HCT116 (cell line): ENCODE results near the gene KIRREL3.

Experiments used
- CEBPB ChIP-seq: IDR thresholded peaks from 2 replicates; pipeline ENCODE4 v1.6.1; 2012; ENCODE audit warnings: low read depth
- EGR1 ChIP-seq: IDR thresholded peaks from 2 replicates; pipeline ENCODE4 v1.6.1; 2012; ENCODE audit warnings: low read depth
- EZH2phosphoT487 ChIP-seq: fragments of 200-600 bp; IDR thresholded peaks from 2 replicates; pipeline ENCODE4 v1.6.1; 2018; ENCODE audit warnings: antibody characterized with exemption, borderline replicate concordance
- POLR2A ChIP-seq: IDR thresholded peaks from 2 replicates; pipeline ENCODE4 v1.7.0; 2011; ENCODE audit warnings: borderline replicate concordance; ENCODE audit not compliant: insufficient read depth, insufficient read length; ENCODE audit errors: extremely low read depth
- RAD21 ChIP-seq: IDR thresholded peaks from 2 replicates; pipeline ENCODE4 v1.6.1; 2012; ENCODE audit warnings: low read depth, mild to moderate bottlenecking
- SP1 ChIP-seq: IDR thresholded peaks from 2 replicates; pipeline ENCODE4 v1.6.1; 2012; ENCODE audit warnings: low read depth
- YY1 ChIP-seq: IDR thresholded peaks from 2 replicates; pipeline ENCODE4 v1.6.1; 2011; ENCODE audit warnings: low read length, low read depth, moderate library complexity, mild to moderate bottlenecking; ENCODE audit not compliant: insufficient replicate concordance; ENCODE audit errors: extremely low read depth
- TF ChIP-seq, protein P1 (sequence below), 3 experiments: fragments of 200-600 bp in 1 of 3; sonication (generic) in 1 of 3; IDR thresholded peaks in 2 of 3; conservative IDR thresholded peaks in 1 of 3; 2 replicates each; pipeline ENCODE4 v1.5.1; 2012 to 2017; ENCODE audit warnings: low read depth in 2 of 3, low read length in 2 of 3, antibody characterized with exemption in 1 of 3, borderline replicate concordance in 1 of 3, control low read depth in 1 of 3, mild to moderate bottlenecking in 1 of 3, mixed read lengths in 1 of 3, mixed run types in 1 of 3, moderate library complexity in 1 of 3; ENCODE audit not compliant: insufficient read depth in 1 of 3
- TF ChIP-seq, protein P2 (sequence below): IDR thresholded peaks from 2 replicates; pipeline ENCODE4 v1.6.1; 2012
- TF ChIP-seq, protein P3 (sequence below): IDR thresholded peaks from 2 replicates; pipeline ENCODE4 v1.6.1; 2012; ENCODE audit warnings: low read depth

DNA sequence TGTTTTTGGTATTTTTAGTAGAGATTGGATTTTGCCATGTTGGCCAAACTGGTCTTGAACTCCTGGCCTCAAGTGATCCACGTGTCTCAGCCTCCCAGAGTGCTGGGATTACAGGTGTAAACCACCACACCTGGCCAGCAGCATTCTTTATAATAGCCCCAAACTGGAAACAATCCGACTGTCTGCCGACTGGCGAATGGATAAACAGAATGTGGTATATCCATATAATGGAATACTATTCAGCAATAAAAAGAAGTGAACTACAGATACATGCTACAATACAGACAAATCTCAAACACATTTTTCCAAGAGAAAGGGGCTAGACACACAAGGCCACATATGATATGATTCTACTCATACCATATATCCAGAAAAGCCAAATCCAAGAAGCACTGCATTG, 493.8 kb downstream of the KIRREL3 start:
- TF ChIP-seq, protein P1, sequence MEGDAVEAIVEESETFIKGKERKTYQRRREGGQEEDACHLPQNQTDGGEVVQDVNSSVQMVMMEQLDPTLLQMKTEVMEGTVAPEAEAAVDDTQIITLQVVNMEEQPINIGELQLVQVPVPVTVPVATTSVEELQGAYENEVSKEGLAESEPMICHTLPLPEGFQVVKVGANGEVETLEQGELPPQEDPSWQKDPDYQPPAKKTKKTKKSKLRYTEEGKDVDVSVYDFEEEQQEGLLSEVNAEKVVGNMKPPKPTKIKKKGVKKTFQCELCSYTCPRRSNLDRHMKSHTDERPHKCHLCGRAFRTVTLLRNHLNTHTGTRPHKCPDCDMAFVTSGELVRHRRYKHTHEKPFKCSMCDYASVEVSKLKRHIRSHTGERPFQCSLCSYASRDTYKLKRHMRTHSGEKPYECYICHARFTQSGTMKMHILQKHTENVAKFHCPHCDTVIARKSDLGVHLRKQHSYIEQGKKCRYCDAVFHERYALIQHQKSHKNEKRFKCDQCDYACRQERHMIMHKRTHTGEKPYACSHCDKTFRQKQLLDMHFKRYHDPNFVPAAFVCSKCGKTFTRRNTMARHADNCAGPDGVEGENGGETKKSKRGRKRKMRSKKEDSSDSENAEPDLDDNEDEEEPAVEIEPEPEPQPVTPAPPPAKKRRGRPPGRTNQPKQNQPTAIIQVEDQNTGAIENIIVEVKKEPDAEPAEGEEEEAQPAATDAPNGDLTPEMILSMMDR (IDR thresholded peaks at IDR 0.05 in 2 of 3, conservative IDR thresholded peaks at IDR 0.05 in 1 of 3; ENCODE audit: borderline replicate concordance in 1 of 3, insufficient read depth in 1 of 3, low read depth in 2 of 3, low read length in 2 of 3): no peak
- TF ChIP-seq, protein P2, sequence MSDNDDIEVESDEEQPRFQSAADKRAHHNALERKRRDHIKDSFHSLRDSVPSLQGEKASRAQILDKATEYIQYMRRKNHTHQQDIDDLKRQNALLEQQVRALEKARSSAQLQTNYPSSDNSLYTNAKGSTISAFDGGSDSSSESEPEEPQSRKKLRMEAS: no peak
- TF ChIP-seq EZH2phosphoT487: no peak
- TF ChIP-seq CEBPB: no peak
- no peak for TF ChIP-seq RAD21
- TF ChIP-seq, protein P3, sequence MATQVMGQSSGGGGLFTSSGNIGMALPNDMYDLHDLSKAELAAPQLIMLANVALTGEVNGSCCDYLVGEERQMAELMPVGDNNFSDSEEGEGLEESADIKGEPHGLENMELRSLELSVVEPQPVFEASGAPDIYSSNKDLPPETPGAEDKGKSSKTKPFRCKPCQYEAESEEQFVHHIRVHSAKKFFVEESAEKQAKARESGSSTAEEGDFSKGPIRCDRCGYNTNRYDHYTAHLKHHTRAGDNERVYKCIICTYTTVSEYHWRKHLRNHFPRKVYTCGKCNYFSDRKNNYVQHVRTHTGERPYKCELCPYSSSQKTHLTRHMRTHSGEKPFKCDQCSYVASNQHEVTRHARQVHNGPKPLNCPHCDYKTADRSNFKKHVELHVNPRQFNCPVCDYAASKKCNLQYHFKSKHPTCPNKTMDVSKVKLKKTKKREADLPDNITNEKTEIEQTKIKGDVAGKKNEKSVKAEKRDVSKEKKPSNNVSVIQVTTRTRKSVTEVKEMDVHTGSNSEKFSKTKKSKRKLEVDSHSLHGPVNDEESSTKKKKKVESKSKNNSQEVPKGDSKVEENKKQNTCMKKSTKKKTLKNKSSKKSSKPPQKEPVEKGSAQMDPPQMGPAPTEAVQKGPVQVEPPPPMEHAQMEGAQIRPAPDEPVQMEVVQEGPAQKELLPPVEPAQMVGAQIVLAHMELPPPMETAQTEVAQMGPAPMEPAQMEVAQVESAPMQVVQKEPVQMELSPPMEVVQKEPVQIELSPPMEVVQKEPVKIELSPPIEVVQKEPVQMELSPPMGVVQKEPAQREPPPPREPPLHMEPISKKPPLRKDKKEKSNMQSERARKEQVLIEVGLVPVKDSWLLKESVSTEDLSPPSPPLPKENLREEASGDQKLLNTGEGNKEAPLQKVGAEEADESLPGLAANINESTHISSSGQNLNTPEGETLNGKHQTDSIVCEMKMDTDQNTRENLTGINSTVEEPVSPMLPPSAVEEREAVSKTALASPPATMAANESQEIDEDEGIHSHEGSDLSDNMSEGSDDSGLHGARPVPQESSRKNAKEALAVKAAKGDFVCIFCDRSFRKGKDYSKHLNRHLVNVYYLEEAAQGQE: no peak
- TF ChIP-seq SP1: no peak
- no peak for TF ChIP-seq EGR1
- TF ChIP-seq POLR2A: no peak
- no peak for TF ChIP-seq YY1
